ENCODE results near the gene PRDM7. TPM values are rescaled to one million over a fixed set of nuclear protein-coding genes. Genes with fewer than 3 reads are reported as not detected.
"Not testable (repeated sequence)": the region's sequence is repeated elsewhere in the genome, so short reads cannot be mapped to it uniquely, and the experiment has no call there.

Gene PRDM7
- total and polyA plus RNA-seq, 7 donors = not detected

DNA sequence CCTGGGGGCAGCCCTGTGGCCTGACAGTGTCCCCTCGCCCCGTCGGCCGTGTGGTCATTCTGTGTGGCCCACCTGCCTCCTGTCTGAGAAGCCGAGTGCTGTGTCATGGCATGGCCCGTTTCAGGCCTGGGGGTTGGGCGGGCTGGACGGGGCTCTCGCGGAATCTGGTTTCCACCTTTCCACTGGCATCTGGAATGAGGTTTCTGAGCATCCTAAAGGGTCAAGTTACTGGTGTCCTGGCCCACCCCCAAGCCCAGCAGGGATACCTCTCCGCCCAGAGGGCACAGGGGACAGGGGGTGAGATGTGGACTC, 65.7 kb downstream of the PRDM7 start:
- intact Hi-C loops (cut with DNase I) = no loop called here
- WGBS, 2 donors = 80 to 87% methylated on average over 11 of the region's 11 CpGs
- Histone ChIP-seq H3K27me3 (no peaks in the 10 kb centered on the region), H3K4me1 (no peaks in the 10 kb centered on the region), H3K9me3 (no peaks in the 10 kb centered on the region), H3K27ac (no peak overlapping the region), H3K36me3 (no peaks in the 10 kb centered on the region), H3K4me3 (no peak overlapping the region)
- DNase-seq = no peak
- TF ChIP-seq POLR2A (IDR thresholded peaks at IDR 0.05) = no peak
- TF ChIP-seq EP300 (IDR thresholded peaks at IDR 0.05) = no peak
- TF ChIP-seq CTCF (IDR thresholded peaks at IDR 0.05) = no peak
- no peak for TF ChIP-seq POLR2AphosphoS5 (IDR thresholded peaks at IDR 0.05)

DNA sequence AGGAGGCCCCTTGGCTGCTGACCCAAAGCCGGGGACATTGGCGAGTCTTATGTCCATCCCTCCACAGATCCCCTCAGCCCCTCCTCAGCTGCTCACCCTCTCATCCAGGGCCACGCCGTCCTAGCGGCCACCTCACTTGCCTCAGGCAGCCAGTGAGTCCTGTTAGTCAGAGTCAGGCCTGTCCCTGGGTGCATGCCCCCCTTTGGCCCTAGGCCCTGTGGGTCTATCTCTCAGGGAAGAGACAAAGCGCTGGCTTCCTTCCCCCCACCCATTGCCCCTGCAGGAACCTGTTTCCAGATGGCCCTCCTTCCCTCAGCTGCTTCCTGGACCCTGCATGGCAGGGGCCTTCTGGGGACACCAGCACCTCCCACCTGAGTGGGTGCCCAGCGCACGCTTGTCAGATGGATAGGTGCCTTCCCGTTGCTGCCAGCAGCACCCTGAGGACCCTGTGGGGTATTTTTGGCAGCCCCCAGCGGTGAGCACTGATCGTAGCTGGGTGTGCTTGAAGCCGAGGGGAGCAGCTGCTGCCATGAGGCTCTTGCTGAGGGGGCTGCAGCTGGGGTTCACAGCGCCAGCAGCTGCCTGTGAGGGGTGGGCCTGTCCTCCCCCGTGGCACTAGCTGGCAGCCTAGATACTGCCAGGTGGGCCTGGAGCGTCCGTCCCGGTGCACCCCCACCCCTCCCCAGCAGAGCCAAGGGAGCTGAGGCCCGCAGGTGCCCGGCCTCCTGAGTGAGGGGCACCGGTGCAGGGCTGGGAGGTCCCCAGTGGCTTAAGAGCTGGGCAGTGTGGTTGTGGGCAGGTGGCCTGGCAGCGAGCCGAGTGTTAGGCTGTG, 66.2 kb downstream of the PRDM7 start:
- H3K36me3 ChIP-seq = no peaks in the 10 kb centered on the region
- no peaks in the 10 kb centered on the region for H3K9me3 ChIP-seq
- WGBS, 2 donors = 74 to 89% methylated on average over 22 of the region's 22 CpGs
- H3K4me3 ChIP-seq = no peak overlapping the region
- no peaks in the 10 kb centered on the region for H3K4me1 ChIP-seq
- no peak overlapping the region for H3K27ac ChIP-seq
- TF ChIP-seq POLR2A (IDR thresholded peaks at IDR 0.05) (no peak), EP300 (IDR thresholded peaks at IDR 0.05) (no peak), POLR2AphosphoS5 (IDR thresholded peaks at IDR 0.05) (no peak), CTCF (IDR thresholded peaks at IDR 0.05) (no peak)
- intact Hi-C loops (cut with DNase I) = no loop called here
- no peaks in the 10 kb centered on the region for H3K27me3 ChIP-seq
- DNase-seq = no peak

DNA sequence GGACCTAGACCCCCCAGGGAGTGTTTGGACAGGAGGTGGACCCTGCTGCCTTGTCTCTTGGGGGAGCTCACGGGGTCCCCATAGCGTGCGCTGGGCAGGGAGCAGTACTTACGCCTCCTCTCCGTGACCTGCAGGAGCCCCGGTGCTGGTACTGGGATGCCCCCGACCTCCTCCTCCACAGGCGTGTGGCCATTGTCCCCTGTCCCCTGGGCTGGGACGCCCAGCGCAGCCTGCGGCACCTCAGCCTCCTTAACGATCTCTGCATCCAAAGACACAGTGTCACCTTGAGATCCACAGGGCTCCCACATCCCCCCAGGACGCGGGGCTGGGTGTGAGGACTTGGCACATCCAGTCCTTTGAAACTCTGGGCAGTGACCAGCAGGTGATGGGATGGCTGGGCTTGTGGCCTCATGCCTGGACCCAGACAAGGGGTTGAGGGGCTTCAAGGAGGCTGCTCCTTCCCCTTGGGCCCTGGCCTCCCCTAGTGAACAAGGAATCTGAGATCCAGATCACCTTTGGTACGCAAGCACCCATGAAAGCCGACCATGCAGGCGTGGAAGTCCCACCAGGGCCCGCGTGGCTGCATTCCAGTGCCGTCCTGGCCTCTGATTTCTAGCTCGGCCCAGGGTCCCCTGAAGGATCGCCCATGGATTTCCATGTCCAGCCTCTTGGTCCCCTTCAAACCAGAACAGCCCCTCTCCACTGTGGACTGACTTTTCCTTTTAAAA, 67.8 kb downstream of the PRDM7 start:
- Histone ChIP-seq H3K27ac (no peak overlapping the region), H3K27me3 (no peaks in the 10 kb centered on the region), H3K36me3 (no peaks in the 10 kb centered on the region), H3K9me3 (no peaks in the 10 kb centered on the region), H3K4me3 (no peak overlapping the region), H3K4me1 (no peaks in the 10 kb centered on the region)
- no peak for DNase-seq
- WGBS, 2 donors = 84 to 89% methylated on average over 22 of the region's 22 CpGs
- no peak for TF ChIP-seq POLR2AphosphoS5 (IDR thresholded peaks at IDR 0.05)
- intact Hi-C loops (cut with DNase I) = no loop called here

GRCh38 chr16:90008708-90009145, 68.4 kb downstream of the PRDM7 start:
- no peak overlapping the region for H3K4me3 ChIP-seq
- WGBS, 2 donors = 47 to 83% methylated on average over 13 of the region's 13 CpGs
- intact Hi-C loops (cut with DNase I) = no loop called here
- H3K36me3 ChIP-seq = no peaks in the 10 kb centered on the region
- DNase-seq = no peak
- no peaks in the 10 kb centered on the region for H3K9me3 ChIP-seq
- no peaks in the 10 kb centered on the region for H3K4me1 ChIP-seq
- TF ChIP-seq EP300 (IDR thresholded peaks at IDR 0.05) (no peak), CTCF (IDR thresholded peaks at IDR 0.05) (no peak), POLR2A (IDR thresholded peaks at IDR 0.05) (no peak), POLR2AphosphoS5 (IDR thresholded peaks at IDR 0.05) (no peak)
- H3K27ac ChIP-seq = no peak overlapping the region
- no peaks in the 10 kb centered on the region for H3K27me3 ChIP-seq

GRCh38 chr16:90007635-90008234, 69.4 kb downstream of the PRDM7 start:
- H3K27ac ChIP-seq; H3K27me3 ChIP-seq; H3K4me1 ChIP-seq; DNase-seq; intact Hi-C loops (cut with DNase I); H3K9me3 ChIP-seq; H3K4me3 ChIP-seq; H3K36me3 ChIP-seq: not testable (repeated sequence)
- 62 to 75% methylated on average over 13 of the region's 13 CpGs for WGBS, 2 donors
